IMR-90 (cell line): Measurements from ENCODE around the gene MDP1. TPM values are rescaled to one million over a fixed set of nuclear protein-coding genes. Genes with fewer than 3 reads are reported as not detected.

ENCODE experiments used
- ATAC-seq: fragments of 200-7000 bp; cut with Tn5 transposase; 2 replicates; pipeline ENCODE4 v1.9.1; 2020; ENCODE audit warnings: low read depth, mild to moderate bottlenecking, moderate library complexity
- BruUV-seq: library from RNA; stranded (reverse); fragments of 400-500 nt; replicated peaks from 2 replicates; lab custom pipeline; 2021; lab: Mats Ljungman, UMichigan
- CTCF ChIA-PET: fragments of 300-600 bp; formaldehyde crosslinking; extraction: SDS; loops from one replicate; lab custom pipeline; 2021; ENCODE audit warnings: antibody characterized with exemption; lab: Yijun Ruan, JAX
- POLR2A ChIA-PET: fragments of 300-600 bp; sonication (Branson Sonifier 250); formaldehyde crosslinking; loops from one replicate; lab custom pipeline; 2022; ENCODE audit warnings: antibody characterized with exemption; ENCODE audit not compliant: unreplicated experiment; lab: Charles Lee
- DNase-seq: peaks from one replicate; pipeline ENCODE4 v3.0.0; 2013
- H2AFZ ChIP-seq: replicated peaks from 2 replicates; pipeline ENCODE3; 2013; ENCODE audit warnings: low read length, mild to moderate bottlenecking; ENCODE audit not compliant: poor library complexity
- H2AK5ac ChIP-seq: 2 replicates; pipeline ENCODE4 v1.6.1; 2013; ENCODE audit warnings: low read depth, low read length, inconsistent platforms
- H2AK9ac ChIP-seq: replicated peaks from 2 replicates; pipeline ENCODE3; 2013; ENCODE audit warnings: mild to moderate bottlenecking, low read depth, low read length, moderate library complexity; ENCODE audit not compliant: poor library complexity
- H2BK120ac ChIP-seq: 2 replicates; pipeline ENCODE4 v1.6.1; 2013; ENCODE audit warnings: low read depth, low read length, inconsistent platforms
- H2BK15ac ChIP-seq: 3 replicates; pipeline ENCODE4 v1.6.1; 2013; ENCODE audit warnings: low read depth, low read length, inconsistent platforms
- H2BK20ac ChIP-seq: 2 replicates; pipeline ENCODE4 v1.6.1; 2013; ENCODE audit warnings: low read depth, mild to moderate bottlenecking, inconsistent platforms, low read length, moderate library complexity
- H2BK5ac ChIP-seq: 2 replicates; pipeline ENCODE4 v1.6.1; 2013; ENCODE audit warnings: mild to moderate bottlenecking, low read depth, low read length, inconsistent platforms; ENCODE audit not compliant: poor library complexity, severe bottlenecking
- H3K14ac ChIP-seq: replicated peaks from 2 replicates; pipeline ENCODE4 v1.6.1; 2013; ENCODE audit warnings: low read depth, low read length, inconsistent platforms
- H3K18ac ChIP-seq: 2 replicates; pipeline ENCODE4 v1.6.1; 2013; ENCODE audit warnings: low read depth, low read length, control low read depth
- H3K23ac ChIP-seq: 2 replicates; pipeline ENCODE4 v1.6.1; 2013; ENCODE audit warnings: low read depth, low read length, inconsistent platforms
- H3K27ac ChIP-seq: 2 replicates; pipeline ENCODE4 v1.5.1; 2013; ENCODE audit warnings: mild to moderate bottlenecking, control low read depth, low read length; ENCODE audit not compliant: insufficient read depth
- H3K27me3 ChIP-seq: 2 replicates; pipeline ENCODE4 v1.6.1; 2013; ENCODE audit warnings: low read length; ENCODE audit not compliant: control insufficient read depth, insufficient read depth
- H3K36me3 ChIP-seq: 2 replicates; pipeline ENCODE4 v1.6.1; 2013; ENCODE audit warnings: low read length, mixed read lengths; ENCODE audit not compliant: control insufficient read depth, insufficient read depth
- H3K4ac ChIP-seq: 2 replicates; pipeline ENCODE4 v1.6.1; 2013; ENCODE audit warnings: low read depth, low read length, inconsistent platforms
- H3K4me1 ChIP-seq: 2 replicates; pipeline ENCODE4 v1.6.1; 2013; ENCODE audit warnings: low read length, mixed read lengths; ENCODE audit not compliant: control insufficient read depth, insufficient read depth
- H3K4me2 ChIP-seq: 2 replicates; pipeline ENCODE4 v1.6.1; 2013; ENCODE audit warnings: low read depth, mild to moderate bottlenecking, control low read depth, low read length, moderate library complexity
- H3K4me3 ChIP-seq: 2 replicates; pipeline ENCODE4 v1.5.1; 2013; ENCODE audit warnings: low read depth, mild to moderate bottlenecking, control low read depth, low read length, moderate library complexity; ENCODE audit not compliant: insufficient read depth
- H3K56ac ChIP-seq: 2 replicates; pipeline ENCODE4 v1.6.1; 2013; ENCODE audit warnings: low read length, inconsistent platforms; ENCODE audit not compliant: insufficient read depth; ENCODE audit errors: extremely low read depth
- H3K79me1 ChIP-seq, 2 experiments: 2 replicates each; pipeline ENCODE4 v1.6.1; 2013; ENCODE audit warnings: low read length in 2 of 2, inconsistent platforms in 1 of 2, low read depth in 1 of 2
- H3K9ac ChIP-seq: 2 replicates; pipeline ENCODE4 v1.6.1; 2013; ENCODE audit warnings: low read depth, low read length, control low read depth
- H3K9me1 ChIP-seq: 2 replicates; pipeline ENCODE4 v1.6.1; 2013; ENCODE audit warnings: low read length, inconsistent platforms; ENCODE audit not compliant: insufficient read depth
- H3K9me3 ChIP-seq: 2 replicates; pipeline ENCODE4 v1.6.1; 2013; ENCODE audit warnings: low read length; ENCODE audit not compliant: control insufficient read depth, insufficient read depth
- H4K20me1 ChIP-seq: 2 replicates; pipeline ENCODE4 v1.6.1; 2013; ENCODE audit warnings: low read length, inconsistent platforms; ENCODE audit not compliant: insufficient read depth
- H4K5ac ChIP-seq: 2 replicates; pipeline ENCODE4 v1.6.1; 2013; ENCODE audit warnings: mild to moderate bottlenecking, low read depth, low read length, control low read depth
- H4K8ac ChIP-seq, 2 experiments: 2 replicates each; pipeline ENCODE4 v1.6.1; 2013; ENCODE audit warnings: low read depth in 2 of 2, low read length in 2 of 2, control low read depth in 1 of 2, inconsistent platforms in 1 of 2
- H4K91ac ChIP-seq: 2 replicates; pipeline ENCODE4 v1.6.1; 2013; ENCODE audit warnings: low read depth, low read length, inconsistent platforms; ENCODE audit not compliant: insufficient read depth
- BHLHE40 ChIP-seq: fragments of 150-350 bp; IDR thresholded peaks from 2 replicates; pipeline ENCODE4 v1.6.1; 2016; ENCODE audit warnings: mild to moderate bottlenecking, low read depth, low read length
- CEBPB ChIP-seq: IDR thresholded peaks from 2 replicates; pipeline ENCODE4 v1.6.1; 2012; ENCODE audit warnings: low read depth, low read length, improper control_type of control experiment
- CHD1 ChIP-seq: IDR thresholded peaks from 2 replicates; pipeline ENCODE4 v1.6.1; 2012; ENCODE audit warnings: low read depth, low read length, improper control_type of control experiment
- FOS ChIP-seq: fragments of 150-350 bp; IDR thresholded peaks from 2 replicates; pipeline ENCODE4 v1.6.1; 2016; ENCODE audit warnings: low read depth, low read length
- MAFK ChIP-seq: IDR thresholded peaks from 2 replicates; pipeline ENCODE4 v1.6.1; 2012; ENCODE audit warnings: low read depth, low read length, improper control_type of control experiment
- MAZ ChIP-seq: IDR thresholded peaks from 2 replicates; pipeline ENCODE4 v1.6.1; 2012; ENCODE audit warnings: low read depth, mild to moderate bottlenecking, low read length, improper control_type of control experiment, moderate library complexity, borderline replicate concordance
- MXI1 ChIP-seq: IDR thresholded peaks from 2 replicates; pipeline ENCODE4 v1.6.1; 2012; ENCODE audit warnings: low read depth, mild to moderate bottlenecking, low read length, moderate library complexity, borderline replicate concordance
- NFE2L2 ChIP-seq: fragments of 150-350 bp; IDR thresholded peaks from 2 replicates; pipeline ENCODE4 v1.6.1; 2016; ENCODE audit warnings: low read depth, mild to moderate bottlenecking, low read length
- POLR2A ChIP-seq: IDR thresholded peaks from 2 replicates; pipeline ENCODE4 v1.6.1; 2012; ENCODE audit warnings: mild to moderate bottlenecking, low read depth, low read length
- RAD21 ChIP-seq: IDR thresholded peaks from 2 replicates; pipeline ENCODE4 v1.6.1; 2012; ENCODE audit warnings: low read length, improper control_type of control experiment
- RCOR1 ChIP-seq: IDR thresholded peaks from 2 replicates; pipeline ENCODE4 v1.6.1; 2012; ENCODE audit warnings: mild to moderate bottlenecking, low read length, improper control_type of control experiment; ENCODE audit not compliant: insufficient replicate concordance
- RFX5 ChIP-seq: IDR thresholded peaks from 2 replicates; pipeline ENCODE4 v1.8.0; 2012; ENCODE audit warnings: low read depth, mild to moderate bottlenecking, low read length, moderate library complexity
- SMC3 ChIP-seq: fragments of 150-350 bp; IDR thresholded peaks from 2 replicates; pipeline ENCODE4 v1.6.1; 2016; ENCODE audit warnings: low read depth, mild to moderate bottlenecking, antibody characterized with exemption, low read length, moderate library complexity
- USF2 ChIP-seq: fragments of 150-350 bp; IDR thresholded peaks from 2 replicates; pipeline ENCODE4 v1.6.1; 2017; ENCODE audit warnings: mild to moderate bottlenecking, antibody characterized with exemption, low read length, low read depth
- WGBS, 2 experiments: methylation state at CpG; one replicate each; pipeline versions ENCODE4 v1.1.5 to v1.1.7; 2013; ENCODE audit warnings: missing lambda C conversion rate in 2 of 2; ENCODE audit not compliant: insufficient read length in 1 of 2; ENCODE audit errors: extremely low coverage in 2 of 2; 5-methylcytosine and 5-hydroxymethylcytosine counted together
- dilution Hi-C: fragments of 300-500 bp; cut with HindIII; formaldehyde crosslinking; loops from one replicate; pipeline ENCODE4 v1.14.3; 2018; ENCODE audit warnings: low sequenced_read_pairs; ENCODE audit not compliant: unreplicated experiment
- in situ Hi-C: fragments of 300-500 bp; cut with MboI; formaldehyde crosslinking; loops from 3 replicates; pipeline ENCODE4 v1.14.3; 2019; ENCODE audit warnings: low sequenced_read_pairs, inconsistent platforms, mixed read lengths
- intact Hi-C: fragments of 100-400 bp; cut with micrococcal nuclease; formaldehyde crosslinking; loops from 2 replicates; pipeline ENCODE4 v1.10.0; 2022
- polyA plus RNA-seq, 3 experiments: library from polyadenylated mRNA; depleted of rRNA; stranded (reverse); fragments of >200 nt; gene quantifications; 2 replicates each; pipeline ENCODE4 v1.2.3, GENCODE V29; 2012; ENCODE audit warnings: low replicate concordance in 1 of 3
- total RNA-seq: library from RNA; depleted of rRNA; stranded (reverse); fragments of >200 nt; gene quantifications from 2 replicates; pipeline ENCODE4 v1.2.3, GENCODE V29; 2012
- TF ChIP-seq, protein P1 (sequence below): fragments of 150-350 bp; IDR thresholded peaks from 2 replicates; pipeline ENCODE4 v1.6.1; 2016; ENCODE audit warnings: low read depth, mild to moderate bottlenecking, low read length, moderate library complexity, borderline replicate concordance

The MDP1 gene
- total and polyA plus RNA-seq, 2 of the 4 experiments (the other 2 are of a cell fraction) = 15.1 to 17.8 TPM

DNA sequence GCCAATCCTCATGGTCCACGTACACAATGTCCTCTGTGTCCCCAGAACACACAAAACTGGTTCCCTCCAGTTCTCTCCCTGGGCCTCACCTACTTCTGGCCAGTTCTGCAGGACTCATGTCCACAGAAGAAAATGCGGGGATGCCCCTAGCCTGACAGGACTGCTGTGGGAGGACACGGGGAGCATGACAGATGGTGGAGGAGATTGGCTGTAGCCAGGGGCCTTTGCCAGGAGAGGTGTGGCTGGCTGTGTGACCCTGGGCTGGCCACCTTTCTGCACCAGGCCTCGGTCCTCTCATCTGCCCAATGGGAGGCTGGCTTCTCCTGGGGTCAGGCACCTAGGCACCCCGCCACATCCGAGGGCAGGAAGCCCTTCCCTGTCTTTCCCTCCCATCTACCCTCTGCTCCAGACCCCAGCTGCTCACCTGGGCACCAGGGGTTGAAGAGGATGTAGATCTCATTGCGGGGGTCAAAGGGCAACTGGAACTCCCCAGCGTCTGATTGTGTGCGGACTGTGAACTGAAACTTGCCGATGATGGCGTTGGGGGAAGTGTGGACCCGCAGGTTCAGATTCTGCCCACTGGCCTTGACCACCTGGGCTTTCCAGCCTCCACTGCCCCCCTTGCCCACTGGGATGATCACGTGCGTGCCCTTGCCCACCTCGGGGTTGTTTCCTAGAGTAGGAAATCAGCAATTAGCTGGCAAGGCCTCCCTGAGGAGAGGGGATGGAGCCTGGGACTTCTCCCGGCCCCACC is 44.3 kb upstream of the MDP1 start:
- peak overlapping the region; percentile 42 for H2AK9ac ChIP-seq
- no peak overlapping the region; the same call in 1 of the 2 replicates for H3K4ac ChIP-seq
- ChIA-PET POLR2A (no interaction called here), CTCF (no interaction called here)
- H4K8ac ChIP-seq = peak overlapping the region in 1 of 2 experiments; percentile 65; a peak in 1 of 4 replicates
- H3K36me3 ChIP-seq = no peaks in the 10 kb centered on the region
- H2AK5ac ChIP-seq = no peak overlapping the region
- intact Hi-C loops = no loop called here
- ATAC-seq (no peak), DNase-seq (no peak)
- H3K4me3 ChIP-seq = no peak overlapping the region
- no peak overlapping the region for H3K9ac ChIP-seq
- H3K4me1 ChIP-seq = peaks cover 8% of the 10 kb centered on the region
- H4K5ac ChIP-seq = no peak overlapping the region
- no peaks in the 10 kb centered on the region for H4K20me1 ChIP-seq
- no peaks in the 10 kb centered on the region for H3K9me3 ChIP-seq
- no peak overlapping the region for H3K27ac ChIP-seq
- H3K14ac ChIP-seq = no peak overlapping the region
- no peak overlapping the region for H3K23ac ChIP-seq
- BruUV-seq = no TSS peak
- H2BK15ac ChIP-seq = no peak overlapping the region
- H2BK20ac ChIP-seq = no peak overlapping the region
- no peaks in the 10 kb centered on the region for H3K27me3 ChIP-seq
- no peak overlapping the region for H3K56ac ChIP-seq
- dilution Hi-C loops = no loop called here
- no peak overlapping the region for H2AFZ ChIP-seq
- peaks cover 0 to 2% of the 10 kb centered on the region in 2 experiments; a peak in 1 of 4 replicates for H3K79me1 ChIP-seq
- H3K9me1 ChIP-seq = peaks cover 16% of the 10 kb centered on the region; the same call in 1 of the 2 replicates
- 0 out of 2 replicates have a peak overlapping the region, but pooled peaks have one; percentile 48 for H2BK120ac ChIP-seq
- no peak overlapping the region for H4K91ac ChIP-seq
- WGBS, 2 experiments = 70% methylated on average over 4 of the region's 16 CpGs; no CpG with 5 or more reads in 1 of the 2 experiments
- H3K4me2 ChIP-seq = no peak overlapping the region
- H3K18ac ChIP-seq = no peak overlapping the region
- in situ Hi-C loops = no loop called here
- H2BK5ac ChIP-seq = no peak overlapping the region
- TF ChIP-seq POLR2A (no peak), FOS (no peak), NFE2L2 (no peak), SMC3 (no peak), CEBPB (no peak), MAFK (no peak), RAD21 (no peak), MAZ (no peak), CHD1 (no peak), RFX5 (no peak), MXI1 (no peak), RCOR1 (no peak), BHLHE40 (no peak), USF2 (no peak)
- TF ChIP-seq, protein P1, sequence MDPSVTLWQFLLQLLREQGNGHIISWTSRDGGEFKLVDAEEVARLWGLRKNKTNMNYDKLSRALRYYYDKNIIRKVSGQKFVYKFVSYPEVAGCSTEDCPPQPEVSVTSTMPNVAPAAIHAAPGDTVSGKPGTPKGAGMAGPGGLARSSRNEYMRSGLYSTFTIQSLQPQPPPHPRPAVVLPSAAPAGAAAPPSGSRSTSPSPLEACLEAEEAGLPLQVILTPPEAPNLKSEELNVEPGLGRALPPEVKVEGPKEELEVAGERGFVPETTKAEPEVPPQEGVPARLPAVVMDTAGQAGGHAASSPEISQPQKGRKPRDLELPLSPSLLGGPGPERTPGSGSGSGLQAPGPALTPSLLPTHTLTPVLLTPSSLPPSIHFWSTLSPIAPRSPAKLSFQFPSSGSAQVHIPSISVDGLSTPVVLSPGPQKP = no peak
